Anterior cingulate cortex (tissue), 58 donors: ENCODE results near the gene KRTAP1-3.
"Not testable (repeated sequence)": the region's sequence is repeated elsewhere in the genome, so short reads cannot be mapped to it uniquely, and the experiment has no call there.

Source experiments
- DNase-seq, 58 donors: peaks; one replicate each; lab custom pipeline; 2025; lab: John Stamatoyannopoulos, UW

KRTAP1-3 gene

GRCh38 chr17:41034346-41034935 is at the start of gene KRTAP1-3:
KRTAP1-3 (minus strand) TSS chr17:41034874; CDS start chr17:41034821, 53 bp downstream.
- DNase-seq = not testable (repeated sequence)

GRCh38 chr17:41084100-41084856 is 49.6 kb upstream of the KRTAP1-3 start, which contains the start of gene KRTAP4-7:
KRTAP4-7 (plus strand) TSS chr17:41084150; CDS start chr17:41084207, 57 bp downstream.
- DNase-seq = not testable (repeated sequence)

- DNase-seq = not testable (repeated sequence)
Measured at GRCh38 chr17:41083427-41083826, 48.8 kb upstream of the KRTAP1-3 start.

GRCh38 chr17:41082626-41083025 is 48.0 kb upstream of the KRTAP1-3 start:
- no peak for DNase-seq

GRCh38 chr17:41076788-41077187 is 42.1 kb upstream of the KRTAP1-3 start:
- DNase-seq = no peak

GRCh38 chr17:41073676-41074075 is 39.0 kb upstream of the KRTAP1-3 start:
- no peak for DNase-seq

- no peak for DNase-seq
Measured at GRCh38 chr17:41071606-41072360, 37.1 kb upstream of the KRTAP1-3 start.

- DNase-seq = no peak
Measured at GRCh38 chr17:41069031-41069430, 34.4 kb upstream of the KRTAP1-3 start.

- no peak for DNase-seq
Measured at GRCh38 chr17:41067281-41067680, 32.6 kb upstream of the KRTAP1-3 start.

GRCh38 chr17:41065829-41066624 is 31.4 kb upstream of the KRTAP1-3 start, which contains the start of gene KRTAP2-4:
KRTAP2-4 (minus strand) TSS chr17:41065879; CDS start chr17:41065845, 34 bp downstream.
- no peak for DNase-seq

GRCh38 chr17:41065016-41065689 is 30.5 kb upstream of the KRTAP1-3 start:
- DNase-seq = not testable (repeated sequence)

- no peak for DNase-seq
Measured at GRCh38 chr17:41064301-41064700, 29.6 kb upstream of the KRTAP1-3 start.

GRCh38 chr17:41063449-41063848 is 28.8 kb upstream of the KRTAP1-3 start:
- DNase-seq = no peak

GRCh38 chr17:41061964-41062363 is 27.3 kb upstream of the KRTAP1-3 start:
- DNase-seq = no peak

GRCh38 chr17:41060052-41060604 is 25.5 kb upstream of the KRTAP1-3 start, which contains the start of gene KRTAP2-3:
KRTAP2-3 (minus strand) TSS chr17:41060114; CDS start chr17:41060050, 64 bp downstream.
- no peak for DNase-seq

GRCh38 chr17:41059276-41060051 is 24.8 kb upstream of the KRTAP1-3 start:
- not testable (repeated sequence) for DNase-seq

- DNase-seq = no peak
Measured at GRCh38 chr17:41058741-41059140, 24.1 kb upstream of the KRTAP1-3 start.

GRCh38 chr17:41057547-41057946 is 22.9 kb upstream of the KRTAP1-3 start:
- DNase-seq = no peak
